ENCODE results near the gene A3GALT2.

The A3GALT2 gene

GRCh38 chr1:33330906-33331305 is 10.0 kb upstream of the A3GALT2 start:
- no peak for DNase-seq (ENCODE audit: low read depth)
- no peak for TF ChIP-seq CTCF (conservative IDR thresholded peaks at IDR 0.05; ENCODE audit: control insufficient read depth, insufficient read depth, low read depth, low read length)
- H3K4me3 ChIP-seq (ENCODE audit: control insufficient read depth, low read depth, low read length), result no peak overlapping the region

- no peak for TF ChIP-seq CTCF (conservative IDR thresholded peaks at IDR 0.05; ENCODE audit: control insufficient read depth, insufficient read depth, low read depth, low read length)
- no peak for DNase-seq (ENCODE audit: low read depth)
- no peak overlapping the region for H3K4me3 ChIP-seq (ENCODE audit: control insufficient read depth, low read depth, low read length)
Observed at GRCh38 chr1:33330361-33330890, 9.5 kb upstream of the A3GALT2 start.

- DNase-seq (ENCODE audit: low read depth), result no peak
- no peak for TF ChIP-seq CTCF (conservative IDR thresholded peaks at IDR 0.05; ENCODE audit: control insufficient read depth, insufficient read depth, low read depth, low read length)
- H3K4me3 ChIP-seq (ENCODE audit: control insufficient read depth, low read depth, low read length), result no peak overlapping the region
Observed at GRCh38 chr1:33329600-33330305, 8.9 kb upstream of the A3GALT2 start.

GRCh38 chr1:33328817-33329216 is 7.9 kb upstream of the A3GALT2 start:
- DNase-seq (ENCODE audit: low read depth), result no peak
- TF ChIP-seq CTCF (conservative IDR thresholded peaks at IDR 0.05; ENCODE audit: control insufficient read depth, insufficient read depth, low read depth, low read length), result no peak
- H3K4me3 ChIP-seq (ENCODE audit: control insufficient read depth, low read depth, low read length), result no peak overlapping the region

GRCh38 chr1:33327587-33328325 is 6.9 kb upstream of the A3GALT2 start:
- DNase-seq (ENCODE audit: low read depth), result peak; percentile 99
- TF ChIP-seq CTCF (conservative IDR thresholded peaks at IDR 0.05; ENCODE audit: control insufficient read depth, insufficient read depth, low read depth, low read length), result peak; percentile 16

GRCh38 chr1:33326785-33327184 is 5.9 kb upstream of the A3GALT2 start:
- no peak for TF ChIP-seq CTCF (conservative IDR thresholded peaks at IDR 0.05; ENCODE audit: control insufficient read depth, insufficient read depth, low read depth, low read length)
- no peak overlapping the region for H3K4me3 ChIP-seq (ENCODE audit: control insufficient read depth, low read depth, low read length)

More at GRCh38 chr1:33327587-33328325, 6.9 kb upstream of the A3GALT2 start:
- H3K4me3 ChIP-seq (ENCODE audit: control insufficient read depth, low read depth, low read length), result no peak overlapping the region

More at GRCh38 chr1:33326785-33327184, 5.9 kb upstream of the A3GALT2 start:
- DNase-seq (ENCODE audit: low read depth), result no peak

Data from fibroblast of mammary gland (primary cell).